ENCODE data around the gene SLC4A7.
"Not testable (repeated sequence)": the region's sequence is repeated elsewhere in the genome, so short reads cannot be mapped to it uniquely, and the experiment has no call there.

SLC4A7 gene

GRCh38 chr3:27454914-27455313 is 29.3 kb downstream of the SLC4A7 start:
- DNase-seq (ENCODE audit: low read depth) = no peak
- H3K4me3 ChIP-seq (ENCODE audit: low read depth, low read length) = no peak overlapping the region
- no peak for TF ChIP-seq CTCF (IDR thresholded peaks at IDR 0.05; ENCODE audit: control insufficient read depth, extremely low read depth, insufficient read depth)

- H3K4me3 ChIP-seq (ENCODE audit: low read depth, low read length) = no peak overlapping the region
- DNase-seq (ENCODE audit: low read depth) = no peak
These were observed 29.7 kb downstream of the SLC4A7 start for GRCh38 chr3:27454461-27454860.

GRCh38 chr3:27452368-27453090 is 31.7 kb downstream of the SLC4A7 start:
- no peak for TF ChIP-seq CTCF (IDR thresholded peaks at IDR 0.05; ENCODE audit: control insufficient read depth, extremely low read depth, insufficient read depth)
- DNase-seq (ENCODE audit: low read depth) = no peak
- H3K4me3 ChIP-seq (ENCODE audit: low read depth, low read length) = no peak overlapping the region

More at GRCh38 chr3:27454461-27454860, 29.7 kb downstream of the SLC4A7 start:
- no peak for TF ChIP-seq CTCF (IDR thresholded peaks at IDR 0.05; ENCODE audit: control insufficient read depth, extremely low read depth, insufficient read depth)

- no peak overlapping the region for H3K4me3 ChIP-seq (ENCODE audit: low read depth, low read length)
- no peak for TF ChIP-seq CTCF (IDR thresholded peaks at IDR 0.05; ENCODE audit: control insufficient read depth, extremely low read depth, insufficient read depth)
- peak; percentile 54 for DNase-seq (ENCODE audit: low read depth)
These were observed 32.3 kb downstream of the SLC4A7 start for GRCh38 chr3:27451842-27452241.

GRCh38 chr3:27451251-27451650 is 32.9 kb downstream of the SLC4A7 start:
- no peak overlapping the region for H3K4me3 ChIP-seq (ENCODE audit: low read depth, low read length)
- TF ChIP-seq CTCF (IDR thresholded peaks at IDR 0.05; ENCODE audit: control insufficient read depth, extremely low read depth, insufficient read depth) = no peak
- DNase-seq (ENCODE audit: low read depth) = no peak

GRCh38 chr3:27449530-27450150 is 34.5 kb downstream of the SLC4A7 start:
- H3K4me3 ChIP-seq (ENCODE audit: low read depth, low read length) = no peak overlapping the region
- no peak for TF ChIP-seq CTCF (IDR thresholded peaks at IDR 0.05; ENCODE audit: control insufficient read depth, extremely low read depth, insufficient read depth)
- no peak for DNase-seq (ENCODE audit: low read depth)

- not testable (repeated sequence) for H3K4me3 ChIP-seq (ENCODE audit: low read depth, low read length); DNase-seq (ENCODE audit: low read depth)
These were observed 41.2 kb downstream of the SLC4A7 start for GRCh38 chr3:27442995-27443394.

GRCh38 chr3:27438352-27438751 is 45.8 kb downstream of the SLC4A7 start:
- H3K4me3 ChIP-seq (ENCODE audit: low read depth, low read length); DNase-seq (ENCODE audit: low read depth): not testable (repeated sequence)
